Endodermal cell (in vitro differentiated cells): ENCODE measurements around the gene FMO5. TPM values are rescaled to one million over a fixed set of nuclear protein-coding genes. Genes with fewer than 3 reads are reported as not detected.

Source experiments
- DNase-seq: peaks from one replicate; pipeline ENCODE4 v3.0.0-alpha.2; 2017
- H3K27ac ChIP-seq: 2 replicates; pipeline ENCODE4 v1.5.1; 2013; ENCODE audit warnings: mild to moderate bottlenecking, low read depth, low read length, moderate library complexity
- H3K27me3 ChIP-seq: 2 replicates; pipeline ENCODE4 v1.6.1; 2013; ENCODE audit warnings: mild to moderate bottlenecking, low read length, moderate library complexity; ENCODE audit not compliant: insufficient read depth, control insufficient read depth, poor library complexity, severe bottlenecking
- H3K36me3 ChIP-seq: 2 replicates; pipeline ENCODE4 v1.7.0; 2013; ENCODE audit warnings: mild to moderate bottlenecking, low read length, moderate library complexity; ENCODE audit not compliant: control insufficient read depth, insufficient read depth
- H3K4me1 ChIP-seq: one replicate; pipeline ENCODE4 v1.7.0; 2013; ENCODE audit warnings: low read length; ENCODE audit not compliant: control insufficient read depth, insufficient read depth
- H3K4me3 ChIP-seq: 2 replicates; pipeline ENCODE4 v1.5.1; 2013; ENCODE audit warnings: mild to moderate bottlenecking, low read length, moderate library complexity
- H3K9ac ChIP-seq: 2 replicates; pipeline ENCODE4 v1.6.1; 2013; ENCODE audit warnings: mild to moderate bottlenecking, low read length, moderate library complexity; ENCODE audit not compliant: poor library complexity, severe bottlenecking; ENCODE audit errors: extremely low read depth
- H3K9me3 ChIP-seq: 2 replicates; pipeline ENCODE4 v1.6.1; 2013; ENCODE audit warnings: mild to moderate bottlenecking, low read length, moderate library complexity; ENCODE audit not compliant: control insufficient read depth
- H3K27ac Mint-ChIP-seq: 2 replicates; pipeline ENCODE4 v1.8.0; 2020; ENCODE audit warnings: mixed read lengths
- H3K27me3 Mint-ChIP-seq: 2 replicates; pipeline ENCODE4 v1.8.0; 2021; ENCODE audit warnings: mild to moderate bottlenecking, mixed read lengths; ENCODE audit not compliant: insufficient read depth
- H3K36me3 Mint-ChIP-seq: 2 replicates; pipeline ENCODE4 v1.8.0; 2020; ENCODE audit warnings: low read depth, mixed read lengths
- H3K4me1 Mint-ChIP-seq: 2 replicates; pipeline ENCODE4 v1.8.0; 2020; ENCODE audit warnings: mixed read lengths
- H3K4me3 Mint-ChIP-seq: 2 replicates; pipeline ENCODE4 v1.8.0; 2020; ENCODE audit warnings: mild to moderate bottlenecking, moderate library complexity, mixed read lengths
- H3K9me3 Mint-ChIP-seq: 2 replicates; pipeline ENCODE4 v1.8.0; 2020; ENCODE audit warnings: mild to moderate bottlenecking, mixed read lengths
- WGBS, 2 experiments: methylation state at CpG; one replicate each; pipeline versions ENCODE4 v1.1.5 to v1.1.7; 2013; ENCODE audit warnings: missing lambda C conversion rate in 2 of 2, mixed read lengths in 1 of 2; ENCODE audit not compliant: insufficient coverage in 1 of 2, insufficient read length in 1 of 2; 5-methylcytosine and 5-hydroxymethylcytosine counted together
- total RNA-seq, 2 donors: library from RNA; stranded (reverse); fragmentation: NEBNext Ultra II Directional in 1 of 2; extraction: Animal tissue kit (Norgen Biotek cat#: 25700) in 1 of 2; gene quantifications; 2 replicates in 1 of 2; 3 replicates in 1 of 2; pipeline ENCODE4 v1.2.1, GENCODE V29; 2021
- TF ChIP-seq, protein P1 (sequence below): fragments of 200-600 bp; sonication (generic); conservative IDR thresholded peaks from 2 replicates; pipeline ENCODE4 v1.5.0; 2021; ENCODE audit warnings: antibody characterized with exemption, mild to moderate bottlenecking

FMO5 gene
- total RNA-seq, 2 donors from 2014 or later: 13.9 to 14.1 TPM

DNA sequence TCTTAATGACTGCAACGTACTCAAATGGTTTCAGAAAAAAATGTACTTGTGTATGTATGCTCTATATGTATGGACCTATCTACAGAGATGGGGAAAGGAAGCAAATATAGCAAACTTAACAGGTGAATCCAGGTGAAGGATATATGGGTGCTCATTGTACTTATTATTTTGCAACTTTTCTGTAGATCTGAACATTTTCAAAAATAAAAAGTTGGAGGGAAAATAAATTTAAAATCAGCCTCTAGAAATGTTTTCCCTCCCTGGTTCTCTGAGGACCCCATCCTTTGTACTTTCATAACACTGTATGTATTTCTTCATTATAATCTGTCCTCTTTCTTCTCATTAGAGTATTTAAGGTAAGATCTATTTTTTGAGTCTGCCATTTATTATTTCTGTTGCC, 17.9 kb downstream of the FMO5 start:
- 96 to 100% methylated on average over 1 of the region's 1 CpG for WGBS, 2 experiments
- TF ChIP-seq, protein P1, sequence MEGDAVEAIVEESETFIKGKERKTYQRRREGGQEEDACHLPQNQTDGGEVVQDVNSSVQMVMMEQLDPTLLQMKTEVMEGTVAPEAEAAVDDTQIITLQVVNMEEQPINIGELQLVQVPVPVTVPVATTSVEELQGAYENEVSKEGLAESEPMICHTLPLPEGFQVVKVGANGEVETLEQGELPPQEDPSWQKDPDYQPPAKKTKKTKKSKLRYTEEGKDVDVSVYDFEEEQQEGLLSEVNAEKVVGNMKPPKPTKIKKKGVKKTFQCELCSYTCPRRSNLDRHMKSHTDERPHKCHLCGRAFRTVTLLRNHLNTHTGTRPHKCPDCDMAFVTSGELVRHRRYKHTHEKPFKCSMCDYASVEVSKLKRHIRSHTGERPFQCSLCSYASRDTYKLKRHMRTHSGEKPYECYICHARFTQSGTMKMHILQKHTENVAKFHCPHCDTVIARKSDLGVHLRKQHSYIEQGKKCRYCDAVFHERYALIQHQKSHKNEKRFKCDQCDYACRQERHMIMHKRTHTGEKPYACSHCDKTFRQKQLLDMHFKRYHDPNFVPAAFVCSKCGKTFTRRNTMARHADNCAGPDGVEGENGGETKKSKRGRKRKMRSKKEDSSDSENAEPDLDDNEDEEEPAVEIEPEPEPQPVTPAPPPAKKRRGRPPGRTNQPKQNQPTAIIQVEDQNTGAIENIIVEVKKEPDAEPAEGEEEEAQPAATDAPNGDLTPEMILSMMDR: no peak
- Histone ChIP-seq H3K27ac (no peak overlapping the region), H3K9ac (no peak overlapping the region), H3K9me3 (no peaks in the 10 kb centered on the region), H3K4me3 (no peak overlapping the region), H3K27me3 (no peaks in the 10 kb centered on the region), H3K4me1 (peaks cover 21% of the 10 kb centered on the region), H3K36me3 (no peaks in the 10 kb centered on the region)
- Mint-ChIP-seq H3K9me3 (no peaks in the 10 kb centered on the region), H3K4me3 (no peak overlapping the region), H3K4me1 (peaks cover 14% of the 10 kb centered on the region), H3K36me3 (peaks cover 26% of the 10 kb centered on the region), H3K27me3 (peaks cover 2% of the 10 kb centered on the region), H3K27ac (no peak overlapping the region)
- no peak for DNase-seq

DNA sequence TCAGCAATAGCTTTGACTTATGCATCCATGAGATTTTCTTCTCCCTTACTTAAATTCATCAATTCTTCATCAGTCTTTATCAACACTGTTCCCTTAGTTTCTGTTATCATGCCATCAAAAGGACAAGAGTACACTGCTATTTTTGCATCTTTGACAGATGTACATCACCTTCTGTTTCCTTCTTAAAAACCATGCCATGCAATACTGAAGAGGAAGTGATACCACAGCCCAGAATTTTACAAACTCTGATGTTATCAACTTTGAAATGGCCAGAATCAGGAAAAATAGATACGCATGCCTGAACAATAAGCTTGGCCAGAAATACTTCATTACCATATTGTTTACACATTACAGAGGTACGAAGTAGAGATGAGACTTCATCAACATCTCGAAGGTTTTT, 21.1 kb downstream of the FMO5 start:
- TF ChIP-seq, protein P1: no peak
- H3K9ac ChIP-seq: no peak overlapping the region
- H3K27me3 Mint-ChIP-seq: peaks cover 2% of the 10 kb centered on the region
- DNase-seq: no peak
- no peaks in the 10 kb centered on the region for H3K9me3 ChIP-seq
- H3K36me3 ChIP-seq: no peaks in the 10 kb centered on the region
- no peaks in the 10 kb centered on the region for H3K4me1 ChIP-seq
- no peaks in the 10 kb centered on the region for H3K27me3 ChIP-seq
- H3K36me3 Mint-ChIP-seq: peaks cover 20% of the 10 kb centered on the region
- H3K27ac ChIP-seq: no peak overlapping the region
- H3K4me1 Mint-ChIP-seq: peaks cover 5% of the 10 kb centered on the region
- H3K27ac Mint-ChIP-seq: no peak overlapping the region
- H3K4me3 ChIP-seq: no peak overlapping the region
- no peak overlapping the region for H3K4me3 Mint-ChIP-seq
- WGBS, 2 experiments: 93 to 94% methylated on average over 3 of the region's 3 CpGs
- no peaks in the 10 kb centered on the region for H3K9me3 Mint-ChIP-seq

DNA sequence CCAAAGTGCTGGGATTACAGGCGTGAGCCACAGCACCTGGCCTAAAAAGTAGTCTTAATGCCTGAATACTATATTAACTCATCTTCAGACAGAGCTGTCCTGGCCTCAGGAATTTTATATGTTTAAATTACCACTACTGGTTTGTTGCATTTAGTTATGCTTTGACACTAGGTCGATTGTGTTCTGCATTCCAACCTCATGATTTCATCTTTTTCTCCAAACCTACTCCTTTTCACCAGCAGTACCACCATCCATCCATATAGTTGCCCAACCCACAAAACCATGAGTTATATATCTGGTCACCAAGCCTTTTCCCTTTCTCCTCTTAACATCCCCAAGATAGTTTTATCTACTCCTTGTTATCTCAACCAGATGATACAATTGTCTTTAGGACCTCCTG, 22.6 kb downstream of the FMO5 start:
- no peaks in the 10 kb centered on the region for H3K36me3 ChIP-seq
- H3K27ac ChIP-seq: no peak overlapping the region
- peaks cover 5% of the 10 kb centered on the region for H3K4me1 Mint-ChIP-seq
- TF ChIP-seq, protein P1: no peak
- DNase-seq: no peak
- peaks cover 15% of the 10 kb centered on the region for H3K36me3 Mint-ChIP-seq
- H3K9me3 Mint-ChIP-seq: no peaks in the 10 kb centered on the region
- H3K4me3 ChIP-seq: no peak overlapping the region
- no peaks in the 10 kb centered on the region for H3K9me3 ChIP-seq
- no peak overlapping the region for H3K4me3 Mint-ChIP-seq
- H3K4me1 ChIP-seq: no peaks in the 10 kb centered on the region
- WGBS, 2 experiments: 83 to 90% methylated on average over 1 to 2 of the region's 2 CpGs
- H3K9ac ChIP-seq: no peak overlapping the region
- H3K27ac Mint-ChIP-seq: no peak overlapping the region
- peaks cover 4% of the 10 kb centered on the region for H3K27me3 Mint-ChIP-seq
- no peaks in the 10 kb centered on the region for H3K27me3 ChIP-seq
